Adipose tissue (tissue), 3 donors: Measurements from ENCODE around the gene FAM241A. TPM values are rescaled to one million over a fixed set of nuclear protein-coding genes. Genes with fewer than 3 reads are reported as not detected.
"Not testable (repeated sequence)": the region's sequence is repeated elsewhere in the genome, so short reads cannot be mapped to it uniquely, and the experiment has no call there.

Experiments used
- H3K27ac ChIP-seq: one replicate; pipeline ENCODE4 v1.5.1; 2013; ENCODE audit warnings: low read depth, low read length
- WGBS, 3 donors: extraction: QIAGEN DNeasy Blood & Tissue Kit; methylation state at CpG; one replicate each; pipeline ENCODE4 v1.1.7; 2013; 5-methylcytosine and 5-hydroxymethylcytosine counted together
- polyA plus RNA-seq, 3 donors: library from polyadenylated mRNA; stranded (reverse); fragments of 200-250 nt; gene quantifications; one replicate each; pipeline ENCODE4 v1.2.3, GENCODE V29; 2013
- donor health status: healthy with polysubstance abuse.
- donor health status: Bipolar disorder and iron deficiency.
- donor health status: healthy.

Gene FAM241A
- polyA plus RNA-seq, 3 donors: 1.2 to 13.8 (median 11.5) TPM

- no peak overlapping the region for H3K27ac ChIP-seq
- WGBS, 3 donors: 41 to 58% (median 51%) methylated on average over 2 of the region's 2 CpGs
Measured at GRCh38 chr4:112128452-112128851, 16.8 kb upstream of the FAM241A start.

- no peak overlapping the region for H3K27ac ChIP-seq
- 23 to 49% (median 29%) methylated on average over 4 of the region's 4 CpGs for WGBS, 3 donors
Measured at GRCh38 chr4:112130906-112131305, 14.3 kb upstream of the FAM241A start.

DNA sequence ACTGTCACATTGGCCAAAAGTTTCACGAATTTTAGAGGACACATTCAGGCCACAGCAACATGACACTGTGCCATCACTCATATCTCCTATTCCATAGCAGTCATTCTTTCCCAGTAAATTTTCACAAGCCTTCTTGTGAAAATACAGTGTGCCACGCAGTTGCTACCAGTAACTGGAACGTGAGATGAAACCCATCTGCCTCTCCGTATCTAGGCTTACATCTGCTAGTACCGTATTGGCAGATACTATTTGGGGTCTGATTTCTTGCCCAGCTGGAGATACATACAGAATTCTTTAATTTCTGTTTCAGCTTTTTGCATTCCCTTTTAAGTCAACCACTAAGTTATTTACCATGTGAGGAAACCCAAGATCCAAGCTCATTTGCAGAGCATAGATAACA, 8.7 kb upstream of the FAM241A start:
- WGBS, 3 donors: 81 to 85% (median 82%) methylated on average over 5 of the region's 5 CpGs
- H3K27ac ChIP-seq: no peak overlapping the region

GRCh38 chr4:112138538-112138937, 6.7 kb upstream of the FAM241A start:
- no peak overlapping the region for H3K27ac ChIP-seq

DNA sequence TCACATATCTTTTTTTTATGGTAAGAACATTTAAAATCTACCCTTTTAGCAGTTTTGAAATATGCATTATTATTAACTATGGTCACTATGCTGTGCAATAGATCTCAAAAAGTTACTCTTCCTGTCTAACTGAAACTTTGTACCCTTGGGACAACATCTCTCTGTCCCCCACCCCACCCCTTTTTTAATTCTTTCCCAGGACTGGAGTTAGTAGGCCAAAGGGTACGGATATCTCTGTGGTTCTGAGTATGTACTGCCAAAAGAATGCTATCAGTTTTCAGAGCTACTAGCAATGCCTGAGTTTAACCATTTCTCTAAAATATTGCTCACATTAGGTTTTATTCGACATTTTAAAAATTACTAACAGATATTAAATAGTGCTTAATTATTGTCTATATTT, 4.7 kb upstream of the FAM241A start:
- 43 to 54% (median 52%) methylated on average over 2 of the region's 2 CpGs for WGBS, 3 donors
- H3K27ac ChIP-seq: no peak overlapping the region

GRCh38 chr4:112141366-112142138, 3.7 kb upstream of the FAM241A start:
- 57 to 78% (median 60%) methylated on average over 6 of the region's 6 CpGs for WGBS, 3 donors
- H3K27ac ChIP-seq: no peak overlapping the region

- WGBS, 3 donors: 70 to 91% (median 87%) methylated on average over 2 of the region's 2 CpGs
Measured at GRCh38 chr4:112142182-112142581, 3.1 kb upstream of the FAM241A start.

DNA sequence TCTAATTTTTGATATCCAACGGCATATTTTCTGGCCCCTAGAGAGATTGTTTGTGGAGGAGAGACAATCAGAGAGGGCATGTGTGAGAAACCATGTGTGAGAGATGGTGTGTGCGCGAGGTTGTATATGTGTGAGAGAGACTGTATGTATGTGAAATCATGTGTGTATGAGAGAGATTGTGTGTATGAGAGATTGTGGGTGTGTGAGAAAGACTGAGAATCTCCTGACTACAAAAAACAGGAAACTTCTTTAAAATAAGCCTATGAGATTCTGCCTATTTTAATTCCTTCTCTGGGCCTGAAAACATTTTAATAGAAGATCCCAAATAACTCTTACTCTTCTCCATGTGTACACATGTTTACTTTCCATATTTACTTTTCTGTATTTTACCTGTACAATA, 1.5 kb upstream of the FAM241A start:
- H3K27ac ChIP-seq: no peak overlapping the region
- 86 to 91% (median 90%) methylated on average over 3 of the region's 3 CpGs for WGBS, 3 donors

More at GRCh38 chr4:112142182-112142581, 3.1 kb upstream of the FAM241A start:
- H3K27ac ChIP-seq: no peak overlapping the region

DNA sequence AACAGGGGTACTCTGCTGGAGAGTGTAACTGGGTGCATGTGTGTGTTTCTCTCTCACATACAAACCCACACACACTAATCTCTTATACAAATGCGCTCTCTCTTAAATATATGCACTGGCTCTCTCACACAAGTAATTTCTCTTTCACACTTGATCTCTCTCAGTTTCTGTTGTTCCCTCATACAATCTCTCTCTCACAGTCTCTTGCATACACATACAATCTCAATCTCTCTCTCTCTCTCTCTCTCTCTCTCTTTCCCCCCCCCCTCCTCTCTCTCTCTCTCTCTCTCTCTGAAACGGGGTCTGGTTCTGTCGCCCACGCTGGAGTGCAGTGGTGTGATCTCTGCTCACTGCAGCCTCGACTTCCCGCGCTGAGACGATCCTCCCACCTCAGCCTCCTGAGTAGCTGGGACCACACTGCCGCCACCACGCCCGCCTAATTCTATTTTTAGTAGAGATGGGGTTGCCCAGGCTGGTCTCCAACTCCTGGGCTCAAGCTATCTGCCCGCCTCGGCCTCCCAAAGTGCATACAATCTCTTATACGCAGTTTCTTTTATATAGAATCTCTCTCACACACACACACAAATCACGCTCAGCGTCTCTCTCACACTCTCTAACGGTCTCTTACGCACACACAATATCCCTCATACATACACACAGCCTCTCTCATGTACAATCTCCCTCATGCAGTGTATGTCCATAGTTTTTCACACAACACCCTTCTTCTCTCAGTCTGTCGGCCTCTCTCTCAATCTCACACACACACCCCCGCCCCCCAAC, 518 bp upstream of the FAM241A start:
- WGBS, 3 donors: 52 to 70% (median 69%) methylated on average over 15 to 20 of the region's 20 CpGs

DNA sequence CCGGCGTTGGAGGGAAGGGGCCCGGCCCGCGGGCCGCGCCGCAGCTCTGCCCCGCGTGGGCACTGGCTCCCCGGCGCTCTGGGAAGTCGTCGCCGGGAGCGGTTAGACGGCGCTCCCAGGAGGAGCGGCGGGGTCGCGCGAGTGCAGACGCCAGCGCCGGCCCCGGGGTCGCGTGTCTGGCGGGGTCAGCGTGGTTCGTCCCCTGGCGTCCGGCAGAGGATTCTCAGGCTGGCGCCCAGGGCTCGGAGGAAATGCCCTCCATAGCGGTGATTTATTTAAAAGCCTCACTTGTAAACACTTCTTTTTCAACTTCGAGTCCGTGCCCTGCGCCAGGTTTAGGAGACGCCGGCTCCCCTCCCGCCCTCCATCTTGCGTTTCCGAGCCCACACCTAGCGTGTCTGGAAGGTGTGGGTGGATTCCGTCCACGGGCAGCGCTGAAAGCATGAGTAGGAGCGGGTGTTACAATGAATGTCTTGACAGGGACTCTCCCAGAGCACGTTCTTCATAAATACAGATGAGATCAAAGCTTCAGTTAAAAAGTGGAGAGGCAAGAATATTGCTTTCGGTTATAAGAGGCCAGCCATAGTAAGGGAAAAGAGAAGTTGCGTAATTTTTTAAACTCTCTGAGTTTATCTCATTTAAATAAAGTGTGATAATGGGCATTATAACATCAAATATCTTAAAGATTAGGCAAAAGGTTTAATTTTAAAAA, 692 bp downstream of the FAM241A start:
- H3K27ac ChIP-seq: no peak overlapping the region
- 0 to 1% (median 1%) methylated on average over 39 to 53 of the region's 53 CpGs for WGBS, 3 donors

More for the DNA sequence above, 518 bp upstream of the FAM241A start:
- no peak overlapping the region for H3K27ac ChIP-seq

DNA sequence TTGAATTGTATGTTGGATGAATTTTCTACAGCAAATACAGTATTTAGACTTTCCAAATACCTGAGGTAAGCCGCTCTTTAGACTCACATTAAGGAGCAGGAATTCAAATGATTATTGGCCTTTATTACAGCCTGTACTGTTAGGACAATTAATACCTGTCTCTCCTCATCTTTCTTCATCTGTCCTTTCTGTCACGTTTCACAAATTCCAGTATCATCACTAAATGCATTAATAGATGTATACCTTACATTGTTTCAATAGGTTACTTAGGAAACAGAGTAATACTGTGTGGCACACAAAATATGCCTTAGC, 1.2 kb downstream of the FAM241A start:
- 20 to 23% (median 20%) methylated on average over 2 of the region's 2 CpGs for WGBS, 3 donors
- H3K27ac ChIP-seq: no peak overlapping the region

GRCh38 chr4:112147697-112148096, 2.4 kb downstream of the FAM241A start:
- WGBS, 3 donors: 25 to 74% (median 33%) methylated on average over 5 of the region's 5 CpGs
- no peak overlapping the region for H3K27ac ChIP-seq

GRCh38 chr4:112150920-112151319, 5.7 kb downstream of the FAM241A start:
- no peak overlapping the region for H3K27ac ChIP-seq
- WGBS, 3 donors: 78 to 81% (median 81%) methylated on average over 5 of the region's 5 CpGs

DNA sequence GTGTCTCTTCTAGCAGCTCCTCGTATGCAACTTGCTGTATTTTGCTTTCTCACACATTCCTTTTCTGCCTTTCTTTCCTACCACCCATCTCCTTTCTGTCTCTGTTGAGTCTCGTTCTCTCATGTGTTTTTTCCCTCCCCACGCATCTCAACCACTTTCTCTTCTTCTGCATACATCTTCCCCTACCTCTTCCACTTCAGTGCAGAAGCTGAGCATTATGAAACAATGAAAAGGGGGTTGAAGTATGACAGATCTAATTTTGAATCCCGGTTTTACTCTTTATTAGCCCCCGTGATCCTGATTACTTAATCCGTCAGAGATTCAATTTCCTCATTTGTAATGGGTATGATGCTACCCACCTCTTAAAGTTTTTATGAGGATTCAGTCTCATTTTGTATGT, 7.3 kb downstream of the FAM241A start:
- 60 to 67% (median 61%) methylated on average over 6 of the region's 6 CpGs for WGBS, 3 donors
- no peak overlapping the region for H3K27ac ChIP-seq

GRCh38 chr4:112153211-112153791, 8.0 kb downstream of the FAM241A start:
- no peak overlapping the region for H3K27ac ChIP-seq
- WGBS, 3 donors: 37 to 78% (median 41%) methylated on average over 4 of the region's 4 CpGs

GRCh38 chr4:112156112-112156511, 10.9 kb downstream of the FAM241A start:
- WGBS, 3 donors: 50 to 81% (median 61%) methylated on average over 1 of the region's 1 CpG
- H3K27ac ChIP-seq: no peak overlapping the region

DNA sequence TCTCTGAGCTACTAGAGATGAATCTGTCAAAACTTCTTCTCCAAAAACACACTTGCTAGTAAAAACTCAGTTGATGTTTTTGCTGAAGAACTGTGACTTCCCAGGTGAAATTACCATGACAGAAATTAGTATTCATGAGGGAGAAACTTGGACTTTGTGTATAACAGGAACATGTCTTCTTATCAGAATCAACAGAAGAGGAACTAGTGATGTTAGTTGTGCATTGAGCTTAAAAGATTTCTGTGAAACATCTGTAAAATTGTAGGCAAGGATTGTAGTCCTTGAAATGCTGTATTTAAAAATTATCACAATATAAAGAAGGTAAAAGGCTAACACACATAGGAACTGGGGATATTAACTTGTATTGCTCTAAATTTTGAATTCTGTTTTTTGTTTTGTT, 11.3 kb downstream of the FAM241A start:
- H3K27ac ChIP-seq: no peak overlapping the region

- not testable (repeated sequence) for H3K27ac ChIP-seq
- WGBS, 3 donors: 95 to 98% (median 98%) methylated on average over 3 of the region's 3 CpGs
Measured at GRCh38 chr4:112163706-112164105, 18.5 kb downstream of the FAM241A start.

- H3K27ac ChIP-seq: no peak overlapping the region
Measured at GRCh38 chr4:112167794-112168193, 22.5 kb downstream of the FAM241A start.
